HG03575 (cell line): ENCODE measurements around the gene RHBDL1.
"Not testable (repeated sequence)": the region's sequence is repeated elsewhere in the genome, so short reads cannot be mapped to it uniquely, and the experiment has no call there.

Experiments
- ATAC-seq: cut with Tn5 transposase; IDR thresholded peaks from one replicate; pipeline ENCODE4 v1.9.1; 2021; ENCODE audit not compliant: unreplicated experiment, insufficient number of reproducible peaks, low FRiP score; ENCODE audit errors: extremely low read depth

The RHBDL1 gene

GRCh38 chr16:710500-711075 lies 35.1 kb downstream of the RHBDL1 start:
- no peak for ATAC-seq

GRCh38 chr16:711084-711483 lies 35.6 kb downstream of the RHBDL1 start:
- no peak for ATAC-seq

GRCh38 chr16:711548-712320 lies 36.3 kb downstream of the RHBDL1 start:
- ATAC-seq: no peak

DNA sequence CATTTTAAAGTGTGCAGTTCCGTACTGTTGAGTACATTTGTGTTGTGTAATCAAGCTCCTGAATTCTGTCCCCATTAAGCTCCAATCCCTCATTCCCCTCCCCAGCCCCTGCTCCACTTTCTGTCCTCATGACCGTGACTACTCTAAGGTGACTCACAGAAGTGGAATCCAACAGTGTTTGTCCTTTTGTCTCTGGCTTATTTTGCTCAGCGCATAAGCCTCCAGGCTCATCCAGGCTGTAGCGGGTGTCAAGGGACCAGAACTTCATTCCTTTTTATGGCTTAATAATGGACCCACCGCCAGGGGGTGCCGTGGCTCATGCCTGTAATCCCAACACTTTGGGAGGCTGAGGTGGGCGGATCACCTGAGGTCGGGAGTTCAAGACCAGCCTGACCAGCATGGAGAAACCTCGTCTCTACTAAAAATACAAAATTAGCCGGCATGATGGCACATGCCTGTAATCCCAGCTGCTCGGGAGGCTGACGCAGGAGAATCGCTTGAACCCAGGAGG lies 37.3 kb downstream of the RHBDL1 start:
- ATAC-seq: not testable (repeated sequence)

DNA sequence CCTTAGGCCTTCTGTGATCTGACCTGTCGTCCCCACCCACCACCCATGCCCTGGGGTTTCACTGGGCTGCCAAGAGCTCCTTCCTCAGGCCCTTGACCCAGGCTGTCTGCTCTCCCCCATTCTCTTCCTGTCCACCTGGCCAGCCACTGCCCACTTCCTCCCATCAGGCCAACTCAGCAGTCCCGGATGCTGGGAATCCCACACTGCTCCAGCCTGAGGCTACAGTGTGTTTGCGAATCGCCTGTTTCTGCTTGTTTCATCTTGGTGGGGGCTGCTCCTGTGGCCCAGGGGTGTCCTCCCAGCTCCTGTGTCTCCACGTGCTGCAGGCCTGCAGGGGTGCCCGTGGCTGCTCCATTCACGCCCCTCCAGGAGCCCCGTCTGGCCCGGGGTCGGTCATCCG lies 38.6 kb downstream of the RHBDL1 start:
- no peak for ATAC-seq

DNA sequence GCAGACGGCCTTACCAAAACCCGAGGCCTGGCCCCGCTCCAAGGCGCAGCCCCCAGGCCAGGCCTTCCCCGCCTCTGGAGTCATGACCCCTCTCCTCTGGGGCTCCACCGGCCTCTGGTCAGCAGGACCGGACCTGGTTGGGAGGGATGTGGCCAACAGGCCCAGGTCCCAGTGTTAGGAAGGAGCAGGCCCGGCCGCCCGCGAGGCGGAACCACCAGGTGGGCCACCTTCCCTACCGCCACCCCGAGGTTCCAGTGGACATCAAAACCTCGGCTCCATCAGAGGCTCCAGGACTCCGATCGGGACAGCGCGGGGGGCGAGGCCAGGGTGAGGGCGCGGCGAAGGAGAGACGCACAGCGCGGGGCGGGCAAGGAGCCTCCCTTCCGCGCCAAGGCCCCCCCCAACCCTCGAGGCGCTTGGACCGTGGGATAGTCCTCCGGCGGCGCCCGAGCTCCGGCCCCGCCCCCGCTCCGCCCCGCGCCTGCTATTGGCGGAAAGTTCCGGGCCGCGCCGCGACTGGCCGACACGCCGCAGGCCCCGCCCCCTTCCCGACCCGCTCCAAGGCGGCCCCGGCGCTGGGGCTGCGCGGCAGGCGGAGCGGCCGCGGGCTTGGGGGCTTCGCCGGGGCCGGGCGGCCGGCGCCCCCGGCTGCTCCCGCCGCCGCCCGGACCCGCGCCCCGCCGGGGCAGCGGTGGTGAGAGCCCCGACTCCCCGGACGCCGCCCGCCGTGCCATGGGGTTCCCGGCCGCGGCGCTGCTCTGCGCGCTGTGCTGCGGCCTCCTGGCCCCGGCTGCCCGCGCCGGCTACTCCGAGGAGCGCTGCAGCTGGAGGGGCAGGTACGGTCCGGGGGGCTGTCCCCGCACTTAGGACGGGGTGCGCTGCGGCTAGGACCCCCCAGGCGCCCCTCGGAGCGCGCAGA lies 39.3 kb downstream of the RHBDL1 start, which contains the start of gene METRN:
METRN (plus strand) TSS at position 561 of the 919 bp plus-strand sequence; CDS start at position 733, 172 bp downstream.
- ATAC-seq: no peak

- no peak for ATAC-seq
These were observed 40.2 kb downstream of the RHBDL1 start for GRCh38 chr16:715477-716199.

GRCh38 chr16:716200-716568 lies 40.7 kb downstream of the RHBDL1 start:
- no peak for ATAC-seq

DNA sequence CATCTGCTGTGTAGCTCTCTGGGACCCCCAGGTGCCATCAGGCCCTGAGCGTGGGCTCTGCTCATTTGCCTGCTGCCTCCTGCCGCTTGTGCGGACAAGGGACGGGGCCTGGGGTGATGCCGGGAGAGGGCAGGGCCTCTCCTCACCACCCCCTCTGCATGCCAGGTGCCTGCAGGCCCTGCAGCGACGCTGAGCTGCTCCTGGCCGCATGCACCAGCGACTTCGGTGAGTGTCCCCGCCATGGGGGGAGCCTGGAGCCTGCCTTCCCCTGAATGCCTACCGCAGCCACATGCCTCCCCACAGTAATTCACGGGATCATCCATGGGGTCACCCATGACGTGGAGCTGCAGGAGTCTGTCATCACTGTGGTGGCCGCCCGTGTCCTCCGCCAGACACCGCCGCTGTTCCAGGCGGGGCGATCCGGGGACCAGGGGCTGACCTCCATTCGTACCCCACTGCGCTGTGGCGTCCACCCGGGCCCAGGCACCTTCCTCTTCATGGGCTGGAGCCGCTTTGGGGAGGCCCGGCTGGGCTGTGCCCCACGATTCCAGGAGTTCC lies 41.4 kb downstream of the RHBDL1 start:
- ATAC-seq: no peak

- no peak for ATAC-seq
These were observed 42.2 kb downstream of the RHBDL1 start for GRCh38 chr16:717450-718245.

- ATAC-seq: no peak
These were observed 42.9 kb downstream of the RHBDL1 start for GRCh38 chr16:718389-718788.

DNA sequence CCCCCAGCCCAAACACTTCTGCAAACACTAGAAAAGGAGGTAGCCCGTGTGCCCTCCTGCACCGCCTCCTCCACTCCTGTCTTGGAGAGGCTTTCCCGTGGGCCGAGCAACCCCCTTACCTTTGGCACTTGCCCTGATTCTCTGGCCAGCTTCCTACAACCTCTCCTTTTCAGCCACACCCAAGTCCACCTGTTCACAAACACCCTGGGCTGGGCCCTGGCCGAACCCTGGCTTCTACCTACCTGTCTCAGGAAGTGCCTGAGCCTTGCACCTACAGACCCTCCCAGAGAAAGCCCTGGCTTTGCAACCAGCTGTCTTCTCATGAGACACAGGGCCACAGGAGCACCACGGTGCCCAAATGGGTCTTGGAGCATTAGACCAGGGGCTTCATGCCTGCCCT lies 43.5 kb downstream of the RHBDL1 start:
- ATAC-seq: no peak

- no peak for ATAC-seq
These were observed 44.5 kb downstream of the RHBDL1 start for GRCh38 chr16:719815-720446.

GRCh38 chr16:720447-720989 lies 45.0 kb downstream of the RHBDL1 start:
- no peak for ATAC-seq

DNA sequence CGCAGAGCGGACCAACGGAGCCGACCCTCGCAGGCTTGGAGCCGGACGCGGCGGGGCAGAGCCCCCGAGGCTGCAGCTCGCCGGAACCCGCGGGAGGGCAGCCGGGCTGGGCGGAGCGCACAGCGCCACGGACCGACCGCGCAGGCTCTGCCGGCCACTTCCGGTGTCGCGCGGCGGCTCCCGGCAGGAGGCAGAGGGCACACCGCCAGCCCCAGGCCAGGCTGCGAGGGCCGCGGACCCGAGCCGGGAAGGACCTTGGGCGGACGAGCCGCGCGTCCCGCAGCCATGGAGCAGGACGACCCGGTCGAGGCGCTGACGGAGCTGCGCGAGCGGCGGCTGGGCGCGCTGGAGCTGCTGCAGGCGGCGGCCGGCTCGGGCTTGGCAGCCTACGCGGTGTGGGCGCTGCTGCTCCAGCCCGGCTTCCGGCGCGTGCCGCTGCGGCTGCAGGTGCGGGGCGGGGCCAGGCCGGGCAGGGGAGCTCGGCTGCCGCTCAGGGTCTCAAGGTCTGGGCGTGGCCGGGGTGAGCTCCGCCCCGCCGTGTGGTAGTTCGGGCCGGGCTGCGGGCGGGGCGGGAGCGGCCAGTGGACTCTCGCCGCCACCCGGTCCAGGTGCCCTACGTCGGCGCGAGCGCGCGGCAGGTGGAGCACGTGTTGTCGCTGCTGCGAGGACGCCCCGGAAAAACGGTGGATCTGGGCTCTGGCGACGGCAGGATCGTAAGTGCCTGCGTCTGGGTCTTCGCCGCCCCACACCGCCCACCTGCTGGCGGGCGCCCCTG lies 45.7 kb downstream of the RHBDL1 start, which contains the start of gene ANTKMT:
ANTKMT (plus strand) TSS at position 157 of the 775 bp plus-strand sequence; CDS start at position 286, 129 bp downstream.
- no peak for ATAC-seq

DNA sequence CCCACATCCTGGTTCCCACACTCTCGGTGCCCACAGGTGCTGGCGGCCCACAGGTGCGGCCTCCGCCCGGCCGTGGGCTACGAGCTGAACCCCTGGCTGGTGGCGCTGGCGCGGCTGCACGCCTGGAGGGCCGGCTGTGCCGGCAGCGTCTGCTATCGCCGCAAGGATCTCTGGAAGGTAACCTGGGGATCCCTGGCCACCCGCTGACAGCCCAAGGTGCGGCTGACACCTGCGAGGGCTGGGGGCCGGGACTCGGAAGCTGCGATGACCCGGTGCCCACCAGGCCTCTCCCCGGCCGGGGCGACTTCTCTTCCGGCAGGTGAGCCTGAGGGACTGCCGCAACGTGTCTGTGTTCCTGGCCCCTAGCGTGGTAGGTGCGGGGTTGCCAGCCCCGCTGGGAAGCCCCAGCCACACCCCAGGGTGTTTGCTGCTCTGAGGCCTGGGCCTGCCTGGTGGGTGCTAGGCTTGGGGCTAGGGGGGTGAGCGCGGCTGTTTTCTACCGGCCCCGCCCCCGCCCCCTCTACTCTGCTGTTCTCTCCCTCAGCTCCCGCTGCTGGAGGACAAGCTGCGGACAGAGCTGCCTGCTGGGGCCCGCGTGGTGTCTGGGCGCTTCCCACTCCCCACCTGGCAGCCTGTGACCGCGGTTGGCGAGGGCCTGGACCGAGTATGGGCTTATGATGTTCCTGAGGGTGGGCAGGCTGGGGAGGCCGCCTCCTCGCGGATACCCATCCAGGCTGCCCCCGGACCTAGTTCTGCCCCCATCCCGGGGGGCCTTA lies 46.5 kb downstream of the RHBDL1 start:
- no peak for ATAC-seq
